Heart left ventricle (tissue), 13 donors: ENCODE results near the gene BSND.

Experiments
- CTCF ChIP-seq, 12 donors: fragments of 200-600 bp; sonication (generic) in 4 of 12; IDR thresholded peaks; one replicate each; pipeline versions ENCODE4 v1.5.0 to v1.8.0; 2018 to 2022; ENCODE audit warnings: antibody characterized with exemption in 12 of 12, mild to moderate bottlenecking in 5 of 12
- POLR2A ChIP-seq, 2 donors: fragments of 450-650 bp; IDR thresholded peaks; one replicate each; pipeline ENCODE4 v1.6.1; 2017; ENCODE audit warnings: antibody characterized with exemption in 2 of 2, mild to moderate bottlenecking in 2 of 2, moderate library complexity in 2 of 2
- donor health status: ischemic (EF 13 %, LVEDD 7.1; RV severe dilation, severe dysfunction).
- donor health status: DM: no; HTN: yes; CAD: no.
- donor health status: DM: no; HTN: no; CAD: no.
- donor health status: ischemic (EF 25% LVEDD 6.9; RV normal size, moderate dysfunction).
- donor health status: ischemic (EF 25% LVEDD 5.7; RV mildly dilated, moderate dysfunction).
- donor health status: ischemic (EF 35%, LVEDD 5.7; RV mildly dilated, moderate dysfunction).
- donor health status: nonischemic (EF 11% LVEDD 7.7; RV severe dilation, severe dysfunction).
- donor health status: DM: yes; HTN: yes; CAD: no.
- donor health status: PGD.
- donor health status: ischemic (EF 29% LVEDD 5.4; RV normal size, mild dysfunction).
- donor health status: nonischemic (EF 23%, LVEDD 6.1; RV moderate dilation, normal function).

- TF ChIP-seq CTCF (IDR thresholded peaks at IDR 0.05) (no peak), POLR2A (IDR thresholded peaks at IDR 0.05) (no peak)
Measured at GRCh38 chr1:54969879-54970278, 28.9 kb upstream of the BSND start.
